GM19324 (cell line): ENCODE measurements around the gene GPATCH3.
"Not testable (repeated sequence)": the region's sequence is repeated elsewhere in the genome, so short reads cannot be mapped to it uniquely, and the experiment has no call there.

ENCODE experiments used
- ATAC-seq: cut with Tn5 transposase; IDR thresholded peaks from one replicate; pipeline ENCODE4 v1.9.1; 2021; ENCODE audit warnings: mild to moderate bottlenecking, moderate library complexity; ENCODE audit not compliant: unreplicated experiment, low FRiP score

Gene GPATCH3

GRCh38 chr1:26874896-26875295 is 25.4 kb downstream of the GPATCH3 start:
- no peak for ATAC-seq

- ATAC-seq, result not testable (repeated sequence)
Measured at GRCh38 chr1:26873097-26873496, 27.2 kb downstream of the GPATCH3 start.

DNA sequence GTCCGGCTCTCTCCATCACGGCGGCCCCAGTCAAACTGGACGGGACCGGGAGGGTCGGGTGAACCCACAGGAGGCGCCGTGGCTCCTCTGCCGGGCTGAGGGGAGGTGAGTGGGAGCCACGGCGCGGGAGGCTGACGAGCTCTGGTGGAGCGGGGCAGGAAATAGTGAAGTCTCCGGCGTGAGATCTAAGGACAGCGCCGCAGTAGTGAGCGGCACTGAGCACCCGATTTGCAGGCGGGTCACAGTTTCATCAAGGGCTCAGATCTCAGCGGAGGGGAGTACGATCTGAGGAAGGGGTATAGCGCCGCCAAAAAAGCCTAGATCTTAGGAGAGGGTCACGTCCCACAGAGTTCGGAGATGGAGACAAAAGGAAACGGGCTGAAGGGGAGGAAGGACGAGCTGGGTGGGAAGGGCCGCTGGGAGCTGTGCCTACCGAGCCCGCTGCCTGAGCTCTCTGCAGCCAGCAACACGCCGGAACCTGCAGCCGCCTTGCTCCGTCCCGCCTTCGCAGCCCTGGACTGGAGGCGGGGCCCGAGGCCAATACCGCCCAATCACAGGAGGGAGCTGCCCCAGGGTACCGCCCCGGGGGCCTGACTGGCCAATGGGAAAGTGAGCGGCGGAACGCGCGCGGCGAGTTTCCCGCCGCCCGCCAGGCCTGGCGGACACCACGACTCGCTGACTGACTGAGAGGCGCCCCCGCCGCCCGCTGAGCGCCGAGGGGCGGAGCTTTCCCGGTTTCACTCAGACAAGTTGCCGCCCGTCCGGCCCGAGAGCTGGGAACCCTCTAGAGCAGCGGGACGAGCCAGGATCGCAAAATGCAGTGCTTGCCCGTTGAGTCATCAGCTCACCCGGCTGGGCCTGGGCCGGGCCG is 35.4 kb downstream of the GPATCH3 start:
- peak; percentile 89 for ATAC-seq

DNA sequence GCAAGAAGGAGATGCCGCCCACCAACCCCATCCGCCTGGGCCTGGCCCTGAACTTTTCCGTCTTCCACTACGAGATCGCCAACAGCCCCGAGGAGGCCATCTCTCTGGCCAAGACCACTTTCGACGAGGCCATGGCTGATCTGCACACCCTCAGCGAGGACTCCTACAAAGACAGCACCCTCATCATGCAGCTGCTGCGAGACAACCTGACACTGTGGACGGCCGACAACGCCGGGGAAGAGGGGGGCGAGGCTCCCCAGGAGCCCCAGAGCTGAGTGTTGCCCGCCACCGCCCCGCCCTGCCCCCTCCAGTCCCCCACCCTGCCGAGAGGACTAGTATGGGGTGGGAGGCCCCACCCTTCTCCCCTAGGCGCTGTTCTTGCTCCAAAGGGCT is 36.6 kb downstream of the GPATCH3 start:
- ATAC-seq, result no peak

GRCh38 chr1:26862781-26863684 is 37.2 kb downstream of the GPATCH3 start, which contains the start of gene SFN:
Gene SFN, plus strand, starts transcription at chr1:26863149. Its CDS starts 64 bp downstream, at chr1:26863213.
- no peak for ATAC-seq

- ATAC-seq, result no peak
Measured at GRCh38 chr1:26861889-26862378, 38.3 kb downstream of the GPATCH3 start.

DNA sequence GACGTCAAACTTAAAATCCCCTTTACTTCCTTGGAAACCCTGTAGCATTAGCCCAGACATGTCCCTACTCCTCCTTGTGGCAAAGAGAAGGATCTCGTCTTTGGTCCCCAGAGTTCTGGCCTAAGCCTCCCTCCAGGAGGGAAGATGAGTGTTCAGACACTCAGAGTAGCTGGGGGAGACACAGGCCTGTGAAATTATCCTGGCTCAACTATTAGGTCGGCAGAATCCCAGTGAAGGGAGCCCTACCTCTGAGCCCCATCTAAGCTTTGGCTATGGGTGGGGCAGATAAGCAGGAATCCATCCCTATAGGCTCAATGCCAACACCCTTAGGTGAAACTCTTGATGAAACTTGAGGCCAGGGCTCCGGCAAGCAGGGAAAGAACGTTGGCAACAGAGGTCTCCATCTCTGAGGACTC is 39.0 kb downstream of the GPATCH3 start:
- no peak for ATAC-seq

GRCh38 chr1:26858891-26859640 is 41.2 kb downstream of the GPATCH3 start:
- ATAC-seq, result no peak

DNA sequence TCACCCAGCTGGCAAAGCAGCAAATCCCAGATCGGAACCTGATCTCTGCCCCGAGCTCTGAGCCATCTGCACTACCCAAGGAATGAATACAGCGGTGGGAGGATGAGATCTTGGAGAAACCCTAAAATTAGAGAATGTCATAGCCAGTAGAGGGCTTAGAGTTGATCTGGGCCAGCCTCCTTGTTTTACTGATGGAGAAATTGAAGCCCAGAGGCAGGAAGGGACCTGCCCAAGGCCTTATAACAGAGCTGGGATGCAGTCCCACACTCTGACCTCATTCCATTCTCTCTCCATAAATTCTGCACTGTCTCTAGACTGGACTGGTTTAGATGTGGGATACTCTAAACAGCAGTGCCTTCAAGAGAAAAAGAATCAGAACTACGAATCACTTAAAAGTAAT is 42.1 kb downstream of the GPATCH3 start:
- ATAC-seq, result no peak

DNA sequence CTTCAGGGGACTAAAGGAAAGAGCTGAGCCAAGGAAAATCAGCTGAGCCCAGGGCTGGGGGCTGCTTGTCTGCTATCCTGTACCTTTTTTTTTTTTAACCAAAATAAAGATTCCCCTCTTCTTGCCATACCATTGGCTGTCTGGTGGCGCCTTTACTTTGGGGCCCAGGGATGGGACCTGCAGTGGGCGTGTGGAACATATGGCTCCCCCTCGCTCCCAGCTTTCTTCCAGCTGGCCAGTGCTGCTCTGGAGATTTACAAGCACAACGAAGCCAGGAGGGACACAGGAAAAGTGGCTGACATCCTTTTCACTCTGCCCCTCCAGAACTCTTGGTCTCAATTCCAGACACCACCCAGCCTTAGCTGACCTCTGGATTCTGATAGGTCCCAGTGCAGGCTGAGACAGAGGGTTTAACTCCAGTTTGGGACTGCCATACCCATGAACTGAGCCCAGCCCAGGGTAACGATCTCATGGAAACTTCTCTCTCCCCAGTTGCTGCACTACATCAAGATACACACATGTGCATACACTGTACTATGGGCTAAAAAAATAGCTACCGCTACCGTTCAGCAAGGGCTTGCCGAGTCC is 42.7 kb downstream of the GPATCH3 start:
- no peak for ATAC-seq

DNA sequence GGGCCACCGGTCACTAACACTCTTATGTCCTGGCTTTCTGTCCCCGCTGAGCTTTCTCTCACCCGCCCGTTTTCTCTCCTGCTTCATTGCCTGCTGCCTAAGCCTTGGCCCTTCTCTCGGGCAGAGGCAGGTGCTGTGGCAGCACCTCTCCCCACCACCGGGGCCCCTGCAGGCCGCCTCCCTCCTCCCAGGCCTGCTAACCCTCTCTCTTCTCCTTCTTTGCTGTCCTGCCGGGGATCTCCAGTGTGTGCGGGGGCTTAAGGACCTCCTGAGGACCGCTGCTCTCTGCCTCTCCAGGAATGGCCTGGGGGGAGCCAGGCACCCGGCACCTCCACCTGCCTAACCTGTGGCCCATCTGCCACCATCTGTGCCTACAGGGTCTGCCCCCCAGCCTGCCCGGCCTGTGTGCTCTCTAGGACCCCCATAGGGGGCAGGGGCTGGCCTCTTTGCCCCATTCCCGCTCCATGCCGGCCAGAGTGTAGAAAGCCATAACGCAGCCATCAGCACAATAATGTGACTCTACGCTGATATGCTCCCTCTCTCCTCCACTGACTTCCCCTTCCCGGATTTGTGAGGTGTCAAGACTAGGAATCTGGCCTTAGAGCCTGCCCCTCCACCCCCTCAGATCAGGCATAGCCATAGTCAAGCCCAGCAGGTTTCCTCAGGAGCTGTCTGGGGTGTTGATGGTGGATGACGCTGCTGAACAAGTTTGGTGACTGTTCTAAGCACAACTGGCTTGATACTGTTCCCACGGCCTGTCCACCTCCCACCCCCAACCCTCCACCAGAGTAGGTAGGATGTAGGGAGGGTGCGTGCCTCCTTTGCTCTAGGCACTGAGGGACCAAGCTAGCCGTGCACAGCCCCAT is 43.4 kb downstream of the GPATCH3 start:
- ATAC-seq, result no peak

- no peak for ATAC-seq
Measured at GRCh38 chr1:26856181-26856580, 44.1 kb downstream of the GPATCH3 start.

DNA sequence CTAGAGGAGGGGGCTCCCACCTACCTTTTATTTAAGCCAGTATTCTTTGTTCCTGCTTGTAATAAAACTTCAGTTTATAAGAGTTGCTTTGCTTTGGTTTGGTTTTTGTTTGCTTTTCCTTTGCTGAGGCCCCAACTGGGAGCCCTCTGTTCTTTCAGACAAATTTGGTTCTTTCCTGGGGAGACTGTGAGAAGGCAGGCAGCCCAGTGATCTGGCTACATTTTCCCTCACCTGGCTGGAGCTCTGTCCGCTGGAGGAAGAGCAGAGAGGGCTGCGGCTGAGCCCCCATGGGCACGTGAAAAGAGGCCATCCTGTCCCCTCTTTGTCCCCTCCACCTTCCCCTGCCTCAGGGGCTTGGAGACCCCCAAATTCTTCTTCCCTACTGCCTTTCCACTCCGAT is 44.6 kb downstream of the GPATCH3 start:
- no peak for ATAC-seq

DNA sequence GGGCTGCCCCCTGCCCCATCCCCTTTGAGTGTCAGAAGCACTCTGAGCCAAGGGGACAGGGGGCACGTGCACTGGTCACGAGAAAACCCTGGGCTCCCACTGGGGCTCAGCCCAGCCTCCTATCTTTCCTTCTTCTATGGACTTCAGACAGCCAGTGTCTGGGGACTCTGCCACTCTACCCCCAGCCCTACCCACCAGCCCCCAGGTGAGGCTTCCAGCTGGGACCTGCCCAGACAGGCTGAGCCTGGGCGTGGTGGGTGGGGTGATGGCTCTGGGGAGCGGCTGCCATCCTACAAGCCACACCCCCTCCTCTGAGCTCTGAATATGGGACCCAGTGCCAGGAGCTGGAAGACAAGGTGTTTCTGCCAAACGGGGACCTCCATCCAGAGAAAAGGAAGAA is 45.4 kb downstream of the GPATCH3 start:
- no peak for ATAC-seq

GRCh38 chr1:26853600-26853999 is 46.7 kb downstream of the GPATCH3 start:
- ATAC-seq, result no peak

DNA sequence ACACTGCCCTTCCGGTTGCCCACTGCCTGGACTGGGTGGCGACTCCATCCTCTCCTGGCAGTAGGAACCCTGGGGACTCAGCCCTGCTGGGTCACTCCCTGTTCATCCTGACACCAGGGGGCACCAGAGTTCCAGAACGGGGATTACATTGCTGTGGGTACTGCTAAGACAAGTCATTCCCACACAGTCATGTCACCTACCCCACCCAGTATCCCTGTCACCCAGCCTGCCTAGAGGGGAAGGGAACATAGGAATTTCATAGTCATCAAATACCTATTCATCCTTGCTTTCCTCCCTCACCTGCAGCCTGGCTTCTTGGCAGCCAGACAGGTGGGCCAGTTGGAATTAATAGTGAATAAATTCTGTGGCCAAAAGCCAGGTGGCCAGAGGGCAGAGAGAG is 47.1 kb downstream of the GPATCH3 start:
- ATAC-seq, result no peak

GRCh38 chr1:26852701-26853100 is 47.6 kb downstream of the GPATCH3 start:
- ATAC-seq, result no peak

- no peak for ATAC-seq
Measured at GRCh38 chr1:26851106-26851684, 49.1 kb downstream of the GPATCH3 start.
